Chondrocyte (in vitro differentiated cells): ENCODE measurements around the gene HDGF. TPM values are rescaled to one million over a fixed set of nuclear protein-coding genes. Genes with fewer than 3 reads are reported as not detected.

Experiments
- DNase-seq: peaks from one replicate; pipeline ENCODE4 v3.0.0; 2021; ENCODE audit warnings: mixed read lengths, low spot score
- H3K27ac Mint-ChIP-seq: one replicate; pipeline ENCODE4 v1.8.0; 2021; ENCODE audit warnings: mild to moderate bottlenecking, moderate library complexity, mixed read lengths; ENCODE audit not compliant: unreplicated experiment
- H3K27me3 Mint-ChIP-seq: 2 replicates; pipeline ENCODE4 v1.8.0; 2021; ENCODE audit warnings: low read depth, mixed read lengths
- H3K36me3 Mint-ChIP-seq: 2 replicates; pipeline ENCODE4 v1.8.0; 2021; ENCODE audit warnings: low read depth, mixed read lengths
- H3K4me1 Mint-ChIP-seq: 2 replicates; pipeline ENCODE4 v1.8.0; 2021; ENCODE audit warnings: low read depth, mild to moderate bottlenecking, mixed read lengths
- H3K4me3 Mint-ChIP-seq: one replicate; pipeline ENCODE4 v1.8.0; 2021; ENCODE audit warnings: mild to moderate bottlenecking, moderate library complexity, mixed read lengths; ENCODE audit not compliant: unreplicated experiment
- H3K9me3 Mint-ChIP-seq: 2 replicates; pipeline ENCODE4 v1.8.0; 2021; ENCODE audit warnings: low read depth, mixed read lengths
- total RNA-seq: library from RNA; stranded (reverse); gene quantifications from 3 replicates; pipeline ENCODE4 v1.2.1, GENCODE V29; 2021
- TF ChIP-seq, protein P1 (sequence below): fragments of 200-600 bp; sonication (generic); IDR thresholded peaks from 2 replicates; pipeline ENCODE4 v1.5.0; 2021; ENCODE audit warnings: antibody characterized with exemption, mild to moderate bottlenecking, moderate library complexity

The HDGF gene
- total RNA-seq, 1 donor from 2014 or later = 136 TPM

DNA sequence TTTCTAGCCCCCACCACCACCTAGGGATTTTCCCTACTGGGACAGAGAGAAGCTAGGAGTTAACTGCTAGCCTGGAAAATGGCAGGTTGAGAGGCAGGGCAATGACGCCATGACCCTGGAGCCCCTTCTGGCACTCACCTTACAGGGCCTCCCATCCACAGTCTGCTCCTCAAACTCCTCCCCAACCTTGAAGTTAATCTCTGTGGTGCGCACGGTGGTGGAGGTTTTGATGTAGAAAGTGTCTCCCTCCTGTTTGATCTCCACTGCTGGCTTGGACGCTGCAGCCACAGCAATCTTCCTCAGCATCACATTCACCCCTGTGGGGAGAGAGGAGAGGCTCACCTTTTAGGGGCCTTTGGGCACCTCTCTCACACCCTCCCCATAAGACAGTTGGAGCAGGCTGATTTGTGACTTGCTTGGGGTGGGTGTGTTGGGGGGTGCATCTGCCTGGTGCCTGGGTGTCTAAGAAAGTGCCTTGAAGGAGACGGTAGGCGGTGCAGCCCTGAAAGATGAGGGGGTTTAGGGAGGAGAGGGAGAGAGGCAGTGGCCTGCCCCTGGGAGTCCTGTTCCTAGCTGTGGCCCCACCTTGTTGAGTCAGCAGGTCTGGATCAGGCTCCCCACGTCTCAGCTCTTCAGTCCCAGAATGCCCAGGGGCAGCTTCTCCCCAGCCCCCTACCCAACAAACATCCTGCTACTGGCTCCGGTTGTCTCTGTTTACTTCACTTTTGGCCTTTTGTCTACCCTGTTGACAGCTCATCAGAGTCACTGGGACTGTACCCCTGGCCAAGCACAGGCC lies 50.5 kb downstream of the HDGF start:
- DNase-seq = no peak
- TF ChIP-seq, protein P1, sequence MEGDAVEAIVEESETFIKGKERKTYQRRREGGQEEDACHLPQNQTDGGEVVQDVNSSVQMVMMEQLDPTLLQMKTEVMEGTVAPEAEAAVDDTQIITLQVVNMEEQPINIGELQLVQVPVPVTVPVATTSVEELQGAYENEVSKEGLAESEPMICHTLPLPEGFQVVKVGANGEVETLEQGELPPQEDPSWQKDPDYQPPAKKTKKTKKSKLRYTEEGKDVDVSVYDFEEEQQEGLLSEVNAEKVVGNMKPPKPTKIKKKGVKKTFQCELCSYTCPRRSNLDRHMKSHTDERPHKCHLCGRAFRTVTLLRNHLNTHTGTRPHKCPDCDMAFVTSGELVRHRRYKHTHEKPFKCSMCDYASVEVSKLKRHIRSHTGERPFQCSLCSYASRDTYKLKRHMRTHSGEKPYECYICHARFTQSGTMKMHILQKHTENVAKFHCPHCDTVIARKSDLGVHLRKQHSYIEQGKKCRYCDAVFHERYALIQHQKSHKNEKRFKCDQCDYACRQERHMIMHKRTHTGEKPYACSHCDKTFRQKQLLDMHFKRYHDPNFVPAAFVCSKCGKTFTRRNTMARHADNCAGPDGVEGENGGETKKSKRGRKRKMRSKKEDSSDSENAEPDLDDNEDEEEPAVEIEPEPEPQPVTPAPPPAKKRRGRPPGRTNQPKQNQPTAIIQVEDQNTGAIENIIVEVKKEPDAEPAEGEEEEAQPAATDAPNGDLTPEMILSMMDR = no peak
- Mint-ChIP-seq H3K9me3 (no peaks in the 10 kb centered on the region), H3K27ac (no peak overlapping the region), H3K4me3 (no peak overlapping the region), H3K27me3 (no peaks in the 10 kb centered on the region), H3K36me3 (peaks cover 14% of the 10 kb centered on the region), H3K4me1 (peaks cover 28% of the 10 kb centered on the region)

DNA sequence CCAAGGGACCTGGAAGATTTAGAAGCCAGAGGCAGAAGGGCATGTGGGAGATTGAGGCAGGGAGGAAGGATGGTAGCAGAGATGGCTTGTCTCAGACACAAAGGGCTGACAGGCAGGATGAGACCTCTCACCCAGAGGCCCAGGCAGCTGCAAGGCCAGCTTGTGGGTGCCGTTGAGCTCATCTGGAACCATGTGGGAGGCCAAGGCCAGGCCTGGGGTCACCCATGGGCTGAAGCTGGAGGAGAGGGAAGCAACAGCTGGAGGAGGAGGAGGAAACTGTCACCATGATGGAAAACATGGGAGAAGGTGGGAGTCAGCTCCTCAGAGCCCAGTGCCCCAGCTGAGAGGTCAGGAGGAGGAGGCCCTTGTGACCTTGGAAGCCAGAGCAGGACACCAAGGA lies 52.5 kb downstream of the HDGF start:
- TF ChIP-seq, protein P1 = no peak
- Mint-ChIP-seq H3K4me3 (no peak overlapping the region), H3K9me3 (no peaks in the 10 kb centered on the region), H3K36me3 (peaks cover 14% of the 10 kb centered on the region), H3K4me1 (peaks cover 17% of the 10 kb centered on the region), H3K27ac (no peak overlapping the region), H3K27me3 (no peaks in the 10 kb centered on the region)
- DNase-seq = no peak

DNA sequence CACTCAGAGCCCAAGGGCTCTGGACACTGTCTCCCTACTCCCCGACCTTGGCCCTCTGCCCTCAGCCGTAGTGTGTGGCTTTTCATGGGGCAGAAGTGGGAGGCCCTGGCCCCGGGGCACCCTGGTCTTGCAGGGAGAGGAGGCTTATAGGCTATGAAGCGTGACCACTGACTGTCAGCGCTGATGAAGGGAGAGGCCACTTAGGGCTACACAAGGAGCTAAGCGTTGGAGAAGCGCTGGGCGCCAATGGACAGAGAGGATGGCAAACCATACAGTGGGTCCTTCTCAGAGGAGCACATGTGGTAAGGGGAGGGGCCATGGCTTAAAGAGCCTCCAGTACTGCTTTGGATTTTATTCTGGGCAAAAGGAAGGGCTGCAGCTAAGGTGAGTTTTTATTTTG lies 54.0 kb downstream of the HDGF start:
- TF ChIP-seq, protein P1 = no peak
- Mint-ChIP-seq H3K36me3 (peaks cover 14% of the 10 kb centered on the region), H3K4me1 (peaks cover 22% of the 10 kb centered on the region), H3K9me3 (no peaks in the 10 kb centered on the region), H3K4me3 (no peak overlapping the region), H3K27ac (no peak overlapping the region), H3K27me3 (no peaks in the 10 kb centered on the region)
- no peak for DNase-seq

DNA sequence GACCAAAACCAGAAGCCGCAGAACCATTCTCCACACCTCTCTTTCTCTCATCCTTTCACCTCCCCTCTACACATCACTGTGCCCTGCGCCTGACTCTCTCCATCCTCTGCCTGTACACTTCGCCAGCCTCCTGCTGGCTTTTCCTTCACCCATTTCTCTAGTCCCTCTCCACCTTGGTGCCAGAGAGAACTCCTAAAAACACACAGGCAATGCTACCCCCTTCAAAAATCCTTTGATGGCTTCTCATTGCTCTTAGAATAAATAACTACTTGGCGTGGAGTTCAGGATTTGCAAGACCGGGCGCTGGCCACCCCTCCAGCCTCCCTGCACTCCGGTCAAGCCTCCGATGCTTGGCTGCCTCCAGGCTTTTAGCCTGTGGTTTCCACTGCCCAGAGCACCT lies 54.7 kb downstream of the HDGF start:
- peaks cover 30% of the 10 kb centered on the region for H3K4me1 Mint-ChIP-seq
- no peak overlapping the region for H3K4me3 Mint-ChIP-seq

DNA sequence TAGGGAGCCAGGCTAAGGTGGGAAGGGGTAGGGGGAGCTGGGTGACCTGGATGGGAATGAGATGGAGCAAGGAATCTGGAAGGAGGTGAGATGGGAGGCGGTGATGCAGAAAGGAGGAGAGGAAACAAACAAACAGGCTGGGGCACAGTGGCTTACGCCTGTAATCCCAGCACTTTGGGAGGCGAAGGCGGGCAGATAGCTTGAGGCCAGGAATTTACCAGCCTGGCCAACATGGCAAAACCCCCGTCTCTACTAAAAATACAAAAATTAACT lies 56.8 kb downstream of the HDGF start:
- Mint-ChIP-seq H3K27ac (no peak overlapping the region), H3K9me3 (no peaks in the 10 kb centered on the region), H3K27me3 (peaks cover 1% of the 10 kb centered on the region), H3K4me1 (peaks cover 46% of the 10 kb centered on the region), H3K4me3 (no peak overlapping the region), H3K36me3 (peaks cover 7% of the 10 kb centered on the region)
- TF ChIP-seq, protein P1 = no peak
- no peak for DNase-seq

More for the DNA sequence above, 54.7 kb downstream of the HDGF start:
- Mint-ChIP-seq H3K9me3 (no peaks in the 10 kb centered on the region), H3K27ac (no peak overlapping the region), H3K36me3 (peaks cover 14% of the 10 kb centered on the region), H3K27me3 (peaks cover 1% of the 10 kb centered on the region)
- TF ChIP-seq, protein P1 = no peak
- DNase-seq = no peak
